ENCODE measurements around the gene ARCN1.
"Not testable (repeated sequence)": the region's sequence is repeated elsewhere in the genome, so short reads cannot be mapped to it uniquely, and the experiment has no call there.

The ARCN1 gene

DNA sequence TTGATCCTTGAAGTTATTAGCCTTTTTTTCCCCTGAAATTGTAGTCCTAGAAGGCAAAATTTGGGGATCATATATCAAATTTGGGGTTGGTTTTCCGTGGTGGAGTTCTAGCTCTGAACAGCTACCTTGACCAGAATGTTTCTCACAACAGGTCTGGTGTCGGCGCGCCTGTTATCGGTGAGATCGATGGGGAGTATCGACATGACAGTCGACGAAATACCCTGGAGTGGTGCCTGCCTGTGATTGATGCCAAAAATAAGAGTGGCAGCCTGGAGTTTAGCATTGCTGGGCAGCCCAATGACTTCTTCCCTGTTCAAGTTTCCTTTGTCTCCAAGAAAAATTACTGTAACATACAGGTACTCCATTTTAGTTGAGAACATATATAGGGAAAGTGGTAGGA, 25.3 kb downstream of the ARCN1 start:
- TF ChIP-seq RARB (CRISPR knock-in tag; IDR thresholded peaks at IDR 0.05) (no peak), BACH2 (CRISPR knock-in tag; IDR thresholded peaks at IDR 0.05; ENCODE audit: borderline replicate concordance) (no peak), SNAI2 (CRISPR knock-in tag; IDR thresholded peaks at IDR 0.05) (no peak), PPARA (CRISPR knock-in tag; IDR thresholded peaks at IDR 0.05; ENCODE audit: borderline replicate concordance) (no peak), ZNF8 (CRISPR knock-in tag; IDR thresholded peaks at IDR 0.05) (no peak), ZNF70 (CRISPR knock-in tag; IDR thresholded peaks at IDR 0.05) (no peak), ESRRG (CRISPR knock-in tag; IDR thresholded peaks at IDR 0.05) (no peak)
- TF ChIP-seq, protein P1, sequence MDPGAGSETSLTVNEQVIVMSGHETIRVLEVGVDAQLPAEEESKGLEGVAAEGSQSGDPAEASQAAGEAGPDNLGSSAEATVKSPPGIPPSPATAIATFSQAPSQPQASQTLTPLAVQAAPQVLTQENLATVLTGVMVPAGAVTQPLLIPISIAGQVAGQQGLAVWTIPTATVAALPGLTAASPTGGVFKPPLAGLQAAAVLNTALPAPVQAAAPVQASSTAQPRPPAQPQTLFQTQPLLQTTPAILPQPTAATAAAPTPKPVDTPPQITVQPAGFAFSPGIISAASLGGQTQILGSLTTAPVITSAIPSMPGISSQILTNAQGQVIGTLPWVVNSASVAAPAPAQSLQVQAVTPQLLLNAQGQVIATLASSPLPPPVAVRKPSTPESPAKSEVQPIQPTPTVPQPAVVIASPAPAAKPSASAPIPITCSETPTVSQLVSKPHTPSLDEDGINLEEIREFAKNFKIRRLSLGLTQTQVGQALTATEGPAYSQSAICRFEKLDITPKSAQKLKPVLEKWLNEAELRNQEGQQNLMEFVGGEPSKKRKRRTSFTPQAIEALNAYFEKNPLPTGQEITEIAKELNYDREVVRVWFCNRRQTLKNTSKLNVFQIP (CRISPR knock-in tag; IDR thresholded peaks at IDR 0.05; ENCODE audit: borderline replicate concordance, low read depth), result no peak
- TF ChIP-seq, protein P2, sequence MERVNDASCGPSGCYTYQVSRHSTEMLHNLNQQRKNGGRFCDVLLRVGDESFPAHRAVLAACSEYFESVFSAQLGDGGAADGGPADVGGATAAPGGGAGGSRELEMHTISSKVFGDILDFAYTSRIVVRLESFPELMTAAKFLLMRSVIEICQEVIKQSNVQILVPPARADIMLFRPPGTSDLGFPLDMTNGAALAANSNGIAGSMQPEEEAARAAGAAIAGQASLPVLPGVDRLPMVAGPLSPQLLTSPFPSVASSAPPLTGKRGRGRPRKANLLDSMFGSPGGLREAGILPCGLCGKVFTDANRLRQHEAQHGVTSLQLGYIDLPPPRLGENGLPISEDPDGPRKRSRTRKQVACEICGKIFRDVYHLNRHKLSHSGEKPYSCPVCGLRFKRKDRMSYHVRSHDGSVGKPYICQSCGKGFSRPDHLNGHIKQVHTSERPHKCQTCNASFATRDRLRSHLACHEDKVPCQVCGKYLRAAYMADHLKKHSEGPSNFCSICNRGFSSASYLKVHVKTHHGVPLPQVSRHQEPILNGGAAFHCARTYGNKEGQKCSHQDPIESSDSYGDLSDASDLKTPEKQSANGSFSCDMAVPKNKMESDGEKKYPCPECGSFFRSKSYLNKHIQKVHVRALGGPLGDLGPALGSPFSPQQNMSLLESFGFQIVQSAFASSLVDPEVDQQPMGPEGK (CRISPR knock-in tag; IDR thresholded peaks at IDR 0.05; ENCODE audit: borderline replicate concordance), result no peak
- ATAC-seq, result no peak

DNA sequence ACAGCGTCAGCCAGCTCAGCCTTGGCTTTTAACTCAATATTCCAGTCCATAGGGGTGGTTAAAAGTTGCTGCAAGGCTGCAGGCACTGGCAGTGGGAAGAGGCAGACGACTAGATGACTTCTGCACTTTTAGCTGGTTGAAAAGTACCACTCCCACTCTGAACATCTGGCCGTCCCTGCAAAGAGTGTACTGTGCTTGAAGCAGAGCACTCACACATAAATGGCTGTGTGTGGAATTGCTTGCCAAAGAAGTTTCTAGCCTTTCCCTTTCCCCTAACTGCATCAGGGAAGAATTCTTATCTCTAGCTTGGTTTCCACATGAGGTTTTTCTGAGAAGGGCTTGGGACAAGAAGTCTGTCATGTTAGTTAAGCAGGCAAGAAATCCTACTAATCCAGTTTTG, 30.1 kb downstream of the ARCN1 start:
- TF ChIP-seq CSDC2 (CRISPR knock-in tag; IDR thresholded peaks at IDR 0.05) (no peak), PPARA (CRISPR knock-in tag; IDR thresholded peaks at IDR 0.05; ENCODE audit: borderline replicate concordance) (no peak), ZNF565 (CRISPR knock-in tag; conservative IDR thresholded peaks at IDR 0.05; ENCODE audit: low read depth) (no peak), GLIS3 (CRISPR knock-in tag; IDR thresholded peaks at IDR 0.05) (no peak), ZFP30 (CRISPR knock-in tag; IDR thresholded peaks at IDR 0.05) (no peak), SNAI2 (CRISPR knock-in tag; IDR thresholded peaks at IDR 0.05) (no peak), ZNF70 (CRISPR knock-in tag; IDR thresholded peaks at IDR 0.05) (no peak), ESRRG (CRISPR knock-in tag; IDR thresholded peaks at IDR 0.05) (no peak), TCF4 (CRISPR knock-in tag; IDR thresholded peaks at IDR 0.05; ENCODE audit: borderline replicate concordance) (no peak), OSR1 (CRISPR knock-in tag; IDR thresholded peaks at IDR 0.05) (no peak), ZNF8 (CRISPR knock-in tag; IDR thresholded peaks at IDR 0.05) (no peak), ARNTL (CRISPR knock-in tag; IDR thresholded peaks at IDR 0.05; ENCODE audit: borderline replicate concordance, low read depth) (no peak), RARB (CRISPR knock-in tag; IDR thresholded peaks at IDR 0.05) (no peak), TOX (CRISPR knock-in tag; IDR thresholded peaks at IDR 0.05; ENCODE audit: borderline replicate concordance) (no peak), ZC3H10 (CRISPR knock-in tag; IDR thresholded peaks at IDR 0.05) (no peak), BACH2 (CRISPR knock-in tag; IDR thresholded peaks at IDR 0.05; ENCODE audit: borderline replicate concordance) (no peak)
- TF ChIP-seq, protein P3, sequence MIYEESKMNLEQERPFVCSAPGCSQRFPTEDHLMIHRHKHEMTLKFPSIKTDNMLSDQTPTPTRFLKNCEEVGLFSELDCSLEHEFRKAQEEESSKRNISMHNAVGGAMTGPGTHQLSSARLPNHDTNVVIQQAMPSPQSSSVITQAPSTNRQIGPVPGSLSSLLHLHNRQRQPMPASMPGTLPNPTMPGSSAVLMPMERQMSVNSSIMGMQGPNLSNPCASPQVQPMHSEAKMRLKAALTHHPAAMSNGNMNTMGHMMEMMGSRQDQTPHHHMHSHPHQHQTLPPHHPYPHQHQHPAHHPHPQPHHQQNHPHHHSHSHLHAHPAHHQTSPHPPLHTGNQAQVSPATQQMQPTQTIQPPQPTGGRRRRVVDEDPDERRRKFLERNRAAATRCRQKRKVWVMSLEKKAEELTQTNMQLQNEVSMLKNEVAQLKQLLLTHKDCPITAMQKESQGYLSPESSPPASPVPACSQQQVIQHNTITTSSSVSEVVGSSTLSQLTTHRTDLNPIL (CRISPR knock-in tag; IDR thresholded peaks at IDR 0.05; ENCODE audit: low read depth), result no peak
- TF ChIP-seq, protein P1 (CRISPR knock-in tag; IDR thresholded peaks at IDR 0.05; ENCODE audit: borderline replicate concordance, low read depth), result no peak
- TF ChIP-seq, protein P2 (CRISPR knock-in tag; IDR thresholded peaks at IDR 0.05; ENCODE audit: borderline replicate concordance), result no peak
- TF ChIP-seq, protein P4, sequence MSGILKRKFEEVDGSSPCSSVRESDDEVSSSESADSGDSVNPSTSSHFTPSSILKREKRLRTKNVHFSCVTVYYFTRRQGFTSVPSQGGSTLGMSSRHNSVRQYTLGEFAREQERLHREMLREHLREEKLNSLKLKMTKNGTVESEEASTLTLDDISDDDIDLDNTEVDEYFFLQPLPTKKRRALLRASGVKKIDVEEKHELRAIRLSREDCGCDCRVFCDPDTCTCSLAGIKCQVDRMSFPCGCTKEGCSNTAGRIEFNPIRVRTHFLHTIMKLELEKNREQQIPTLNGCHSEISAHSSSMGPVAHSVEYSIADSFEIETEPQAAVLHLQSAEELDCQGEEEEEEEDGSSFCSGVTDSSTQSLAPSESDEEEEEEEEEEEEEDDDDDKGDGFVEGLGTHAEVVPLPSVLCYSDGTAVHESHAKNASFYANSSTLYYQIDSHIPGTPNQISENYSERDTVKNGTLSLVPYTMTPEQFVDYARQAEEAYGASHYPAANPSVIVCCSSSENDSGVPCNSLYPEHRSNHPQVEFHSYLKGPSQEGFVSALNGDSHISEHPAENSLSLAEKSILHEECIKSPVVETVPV (CRISPR knock-in tag; IDR thresholded peaks at IDR 0.05), result no peak

DNA sequence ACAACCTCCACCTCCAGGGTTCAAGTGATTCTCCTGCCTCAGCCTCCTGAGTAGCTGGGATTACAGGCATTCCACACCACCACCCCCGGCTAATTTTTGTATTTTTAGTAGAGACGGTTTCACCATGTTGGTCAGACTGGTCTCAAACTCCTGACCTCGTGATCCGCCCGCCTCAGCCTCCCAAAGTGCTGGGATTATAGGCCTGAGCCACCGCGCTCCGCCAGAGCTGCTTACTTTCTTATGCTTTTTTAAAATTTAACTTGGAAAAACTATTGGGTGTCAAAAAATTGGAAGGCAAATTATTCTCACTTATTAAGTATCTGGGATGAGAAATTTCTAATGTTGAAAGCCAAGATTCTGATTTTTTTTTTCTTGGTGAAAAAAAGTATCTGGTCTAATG, 31.5 kb downstream of the ARCN1 start:
- not testable (repeated sequence) for ATAC-seq

More for the DNA sequence above, 30.1 kb downstream of the ARCN1 start:
- ATAC-seq, result no peak
